GM12878 (cell line): ENCODE data around the gene VAV2. TPM values are rescaled to one million over a fixed set of nuclear protein-coding genes. Genes with fewer than 3 reads are reported as not detected.

Experiments used
- ATAC-seq: fragments of 200-7000 bp; cut with Tn5 transposase; 3 replicates; pipeline ENCODE4 v1.9.1; 2020; ENCODE audit warnings: mild to moderate bottlenecking, moderate library complexity
- BruUV-seq: library from RNA; stranded (reverse); fragments of 400-500 nt; replicated peaks from 2 replicates; lab custom pipeline; 2021; lab: Mats Ljungman, UMichigan
- CTCF ChIA-PET: fragments of 300-600 bp; sonication (Branson Sonifier 250); formaldehyde crosslinking; extraction: SDS; loops from one replicate; lab custom pipeline; 2021; ENCODE audit warnings: inconsistent platforms; lab: Yijun Ruan, JAX
- POLR2A ChIA-PET: fragments of 350-600 bp; formaldehyde crosslinking; extraction: SDS; loops from one replicate; lab custom pipeline; 2021; ENCODE audit warnings: inconsistent platforms; lab: Charles Lee
- RAD21 ChIA-PET: fragments of 300-600 bp; sonication (Branson Sonifier 250); formaldehyde crosslinking; loops from one replicate; lab custom pipeline; 2023; ENCODE audit warnings: antibody characterized with exemption; ENCODE audit not compliant: unreplicated experiment; lab: Charles Lee
- SMC1A ChIA-PET: fragments of 300-600 bp; sonication (Branson Sonifier 250); formaldehyde crosslinking; loops from one replicate; lab custom pipeline; 2023; ENCODE audit not compliant: unreplicated experiment, uncharacterized antibody; lab: Charles Lee
- DNase-seq: peaks from one replicate; pipeline ENCODE4 v3.0.0-alpha.2; 2011; ENCODE audit warnings: low read depth, low spot score
- FAIRE-seq: peaks from 3 replicates; lab custom pipeline; 2011; peaks lifted over from hg19 to GRCh38; lab: Jason Lieb, UNC
- H2AFZ ChIP-seq: 2 replicates; pipeline ENCODE4 v1.6.0; 2011; ENCODE audit warnings: low read depth, low read length, control low read depth; ENCODE audit not compliant: control insufficient read depth
- H3K27ac ChIP-seq: 2 replicates; pipeline ENCODE4 v1.5.1; 2011; ENCODE audit warnings: control low read depth; ENCODE audit not compliant: control insufficient read depth, insufficient read depth
- H3K27me3 ChIP-seq, 2 experiments: replicated peaks in 1 of 2; 2 replicates each; pipeline versions ENCODE4 v1.6.0 to v1.6.1; 2011; ENCODE audit warnings: low read length in 1 of 2; ENCODE audit not compliant: control insufficient read depth in 2 of 2, insufficient read depth in 2 of 2
- H3K36me3 ChIP-seq, 2 experiments: 2 replicates each; pipeline ENCODE4 v1.5.1; 2011; ENCODE audit warnings: low read length in 1 of 2; ENCODE audit not compliant: control insufficient read depth in 2 of 2, insufficient read depth in 2 of 2
- H3K4me1 ChIP-seq: 2 replicates; pipeline ENCODE4 v1.6.1; 2011; ENCODE audit warnings: mild to moderate bottlenecking, low read length, moderate library complexity, mixed read lengths; ENCODE audit not compliant: control insufficient read depth, insufficient read depth
- H3K4me2 ChIP-seq: 2 replicates; pipeline ENCODE4 v1.6.0; 2011; ENCODE audit warnings: control low read depth; ENCODE audit not compliant: control insufficient read depth, insufficient read depth
- H3K4me3 ChIP-seq: fragments of 200-600 bp; sonication (generic); 2 replicates; pipeline ENCODE4 v1.5.1; 2016
- H3K79me2 ChIP-seq: 2 replicates; pipeline ENCODE4 v1.6.0; 2011; ENCODE audit warnings: low read length; ENCODE audit not compliant: control insufficient read depth, insufficient read depth
- H3K9ac ChIP-seq: 2 replicates; pipeline ENCODE4 v1.8.0; 2011; ENCODE audit warnings: low read length, control low read depth, mixed read lengths; ENCODE audit not compliant: control insufficient read depth, insufficient read depth
- H3K9me3 ChIP-seq: replicated peaks from 3 replicates; pipeline ENCODE4 v1.5.1; 2011; ENCODE audit warnings: mild to moderate bottlenecking, low read length; ENCODE audit not compliant: control insufficient read depth, insufficient read depth
- H4K20me1 ChIP-seq: 2 replicates; pipeline ENCODE4 v1.6.0; 2011; ENCODE audit not compliant: control insufficient read depth, insufficient read depth
- BACH1 ChIP-seq: fragments of 450-650 bp; IDR thresholded peaks from 2 replicates; pipeline ENCODE4 v1.6.1; 2017; ENCODE audit warnings: mild to moderate bottlenecking, borderline replicate concordance
- DPF2 ChIP-seq: fragments of 450-650 bp; IDR thresholded peaks from 2 replicates; pipeline ENCODE4 v1.6.1; 2017; ENCODE audit warnings: mild to moderate bottlenecking
- GABPA ChIP-seq: IDR thresholded peaks from 2 replicates; pipeline ENCODE4 v1.6.1; 2014; ENCODE audit warnings: antibody characterized with exemption, low read depth, mild to moderate bottlenecking, inconsistent platforms
- NFIC ChIP-seq: IDR thresholded peaks from 2 replicates; pipeline ENCODE4 v1.6.1; 2012; ENCODE audit warnings: low read depth, mild to moderate bottlenecking, inconsistent platforms, low read length, moderate library complexity
- NFYA ChIP-seq: IDR thresholded peaks from 2 replicates; pipeline ENCODE4 v1.6.1; 2011; ENCODE audit warnings: low read depth, mild to moderate bottlenecking, low read length, improper control_type of control experiment, borderline replicate concordance
- SREBF2 ChIP-seq: IDR thresholded peaks from 2 replicates; pipeline ENCODE4 v1.6.1; 2012; ENCODE audit warnings: mild to moderate bottlenecking, low read length
- TBL1XR1 ChIP-seq: IDR thresholded peaks from 2 replicates; pipeline ENCODE4 v1.6.1; 2012; ENCODE audit warnings: low read depth, low read length, improper control_type of control experiment
- YBX1 ChIP-seq: fragments of 450-650 bp; IDR thresholded peaks from 2 replicates; pipeline ENCODE4 v1.6.1; 2016; ENCODE audit warnings: antibody characterized with exemption
- ZSCAN29 ChIP-seq: fragments of 450-650 bp; IDR thresholded peaks from 2 replicates; pipeline ENCODE4 v1.6.1; 2017; ENCODE audit warnings: mild to moderate bottlenecking, moderate library complexity
- WGBS: methylation state at CpG from one replicate; pipeline ENCODE4 v1.1.6; 2016; ENCODE audit warnings: low lambda C conversion rate; ENCODE audit not compliant: insufficient replicate concordance, insufficient coverage; ENCODE audit errors: missing lambda C conversion rate; 5-methylcytosine and 5-hydroxymethylcytosine counted together
- in situ Hi-C: fragments of 300-500 bp; cut with MboI; formaldehyde crosslinking; loops from 9 replicates; pipeline ENCODE4 v1.14.3; 2018; ENCODE audit warnings: mixed read lengths
- intact Hi-C: fragments of 100-400 bp; cut with micrococcal nuclease; formaldehyde crosslinking; loops from one replicate; pipeline ENCODE4 v1.14.2; 2022; ENCODE audit not compliant: unreplicated experiment
- polyA plus RNA-seq, 11 experiments: library from polyadenylated mRNA; depleted of rRNA in 4 of 11; unstranded in 6 of 11; stranded (reverse) in 5 of 11; fragments of >200 nt; fragmentation: Nextera tagmentation in 4 of 11; fragmentation: Illumina TruSeq in 1 of 11; extraction: Ambion mirVana in 4 of 11; extraction: Trizol in 1 of 11; gene quantifications; 1 replicate in 1 of 11; 2 replicates in 10 of 11; pipeline versions ENCODE4 v1.2.1 to v1.2.3, GENCODE V29; 2011 to 2016; ENCODE audit warnings: inconsistent platforms in 2 of 11, missing spikeins in 2 of 11, low read depth in 1 of 11
- total RNA-seq, 4 experiments: library from RNA; depleted of rRNA in 3 of 4; stranded (reverse); fragments of >200 nt in 3 of 4; fragmentation: Illumina TruSeq in 1 of 4; extraction: Trizol in 1 of 4; gene quantifications; 2 replicates each; pipeline versions ENCODE4 v1.2.1 to v1.2.3, GENCODE V29; 2013 to 2021
- TF ChIP-seq, protein P1 (sequence below): fragments of 450-650 bp; IDR thresholded peaks from 2 replicates; pipeline ENCODE4 v1.6.1; 2017; ENCODE audit warnings: borderline replicate concordance
- TF ChIP-seq, protein P2 (sequence below): IDR thresholded peaks from 2 replicates; pipeline ENCODE4 v1.6.1; 2012; ENCODE audit warnings: low read length, inconsistent platforms
- TF ChIP-seq, protein P3 (sequence below): IDR thresholded peaks from 2 replicates; pipeline ENCODE4 v1.6.1; 2012; ENCODE audit warnings: improper control_type of control experiment, low read depth, low read length; ENCODE audit not compliant: insufficient replicate concordance
- TF ChIP-seq, protein P4 (sequence below): IDR thresholded peaks from 2 replicates; pipeline ENCODE4 v1.6.1; 2011; ENCODE audit warnings: low read depth, low read length, improper control_type of control experiment, borderline replicate concordance

The VAV2 gene
- total and polyA plus RNA-seq, 10 of the 15 experiments (the other 5 are each of a cell fraction or from before 2014, with no cell fraction given), result 0.13 to 43.9 (median 16.9) TPM

DNA sequence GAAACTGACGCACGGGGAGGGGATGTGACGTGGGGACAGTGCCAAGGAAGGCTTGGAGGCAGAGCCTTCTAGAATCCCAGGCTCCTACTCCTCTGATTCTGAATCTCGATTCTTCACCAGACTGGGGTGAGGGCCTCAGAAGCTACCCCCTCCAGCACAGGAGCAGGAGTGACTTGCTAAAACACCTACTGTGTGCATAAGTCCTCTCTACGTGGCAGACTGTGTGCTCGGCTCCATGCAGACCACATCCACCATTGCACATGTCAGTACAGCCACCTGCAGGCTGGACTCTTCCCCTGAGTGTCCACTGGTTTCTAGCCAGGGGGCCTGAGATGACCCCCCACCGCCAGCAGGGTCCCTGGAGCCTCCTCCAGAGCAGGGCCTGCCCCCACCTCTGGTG is 182.8 kb downstream of the VAV2 start (continued):
- TF ChIP-seq NFYA, result no peak
- no peak for TF ChIP-seq GABPA
- no peak for TF ChIP-seq NFIC
- TF ChIP-seq, protein P1, sequence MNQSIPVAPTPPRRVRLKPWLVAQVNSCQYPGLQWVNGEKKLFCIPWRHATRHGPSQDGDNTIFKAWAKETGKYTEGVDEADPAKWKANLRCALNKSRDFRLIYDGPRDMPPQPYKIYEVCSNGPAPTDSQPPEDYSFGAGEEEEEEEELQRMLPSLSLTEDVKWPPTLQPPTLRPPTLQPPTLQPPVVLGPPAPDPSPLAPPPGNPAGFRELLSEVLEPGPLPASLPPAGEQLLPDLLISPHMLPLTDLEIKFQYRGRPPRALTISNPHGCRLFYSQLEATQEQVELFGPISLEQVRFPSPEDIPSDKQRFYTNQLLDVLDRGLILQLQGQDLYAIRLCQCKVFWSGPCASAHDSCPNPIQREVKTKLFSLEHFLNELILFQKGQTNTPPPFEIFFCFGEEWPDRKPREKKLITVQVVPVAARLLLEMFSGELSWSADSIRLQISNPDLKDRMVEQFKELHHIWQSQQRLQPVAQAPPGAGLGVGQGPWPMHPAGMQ, result no peak

DNA sequence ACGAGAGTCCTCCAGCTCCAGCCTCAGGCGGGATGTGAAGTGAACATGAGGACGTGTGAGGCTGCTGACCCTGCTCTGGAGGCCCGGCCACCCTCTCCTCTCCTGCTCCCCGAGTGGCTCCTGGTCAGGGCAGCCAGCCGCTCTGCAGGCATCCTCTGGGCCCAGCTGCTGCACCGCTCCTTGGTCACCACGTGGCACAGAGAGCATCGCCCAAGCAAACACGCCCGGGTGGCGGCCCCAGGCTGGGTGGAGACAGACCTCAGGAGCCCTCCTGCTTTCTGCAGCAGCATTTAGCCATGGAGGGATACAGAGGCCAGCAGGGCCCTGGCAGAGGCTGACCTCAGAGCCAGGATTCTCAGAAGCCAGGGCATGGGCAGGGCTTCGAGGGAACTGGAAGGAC is 184.3 kb downstream of the VAV2 start:
- Histone ChIP-seq H3K27ac (no peak overlapping the region), H3K36me3 (peaks cover 5 to 29% of the 10 kb centered on the region in 2 experiments; a peak in 3 of 4 replicates), H3K4me3 (no peak overlapping the region), H3K4me2 (no peak overlapping the region), H3K27me3 (no peaks in the 10 kb centered on the region), H3K79me2 (no peaks in the 10 kb centered on the region), H3K9me3 (no peaks in the 10 kb centered on the region), H3K9ac (no peak overlapping the region), H4K20me1 (no peaks in the 10 kb centered on the region), H2AFZ (no peak overlapping the region), H3K4me1 (no peaks in the 10 kb centered on the region)
- CTCF ChIA-PET, result no interaction called here
- no peak for FAIRE-seq
- intact Hi-C loops (no loop called here), in situ Hi-C loops (no loop called here)
- SMC1A ChIA-PET, result interaction anchor here (0.8 kb wide), 1 partner anchor 26 kb away, joined by 4 read pairs; no protein-coding TSS in a partner anchor
- WGBS, result 98% methylated on average over 12 of the region's 13 CpGs
- RAD21 ChIA-PET, result no interaction called here
- POLR2A ChIA-PET, result no interaction called here
- no peak for DNase-seq
- ATAC-seq, result no peak
- no TSS peak for BruUV-seq
- TF ChIP-seq, protein P2, sequence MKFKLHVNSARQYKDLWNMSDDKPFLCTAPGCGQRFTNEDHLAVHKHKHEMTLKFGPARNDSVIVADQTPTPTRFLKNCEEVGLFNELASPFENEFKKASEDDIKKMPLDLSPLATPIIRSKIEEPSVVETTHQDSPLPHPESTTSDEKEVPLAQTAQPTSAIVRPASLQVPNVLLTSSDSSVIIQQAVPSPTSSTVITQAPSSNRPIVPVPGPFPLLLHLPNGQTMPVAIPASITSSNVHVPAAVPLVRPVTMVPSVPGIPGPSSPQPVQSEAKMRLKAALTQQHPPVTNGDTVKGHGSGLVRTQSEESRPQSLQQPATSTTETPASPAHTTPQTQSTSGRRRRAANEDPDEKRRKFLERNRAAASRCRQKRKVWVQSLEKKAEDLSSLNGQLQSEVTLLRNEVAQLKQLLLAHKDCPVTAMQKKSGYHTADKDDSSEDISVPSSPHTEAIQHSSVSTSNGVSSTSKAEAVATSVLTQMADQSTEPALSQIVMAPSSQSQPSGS, result no peak
- TF ChIP-seq YBX1 (no peak), BACH1 (no peak), ZSCAN29 (no peak), TBL1XR1 (no peak), SREBF2 (no peak), DPF2 (no peak)
- TF ChIP-seq, protein P3, sequence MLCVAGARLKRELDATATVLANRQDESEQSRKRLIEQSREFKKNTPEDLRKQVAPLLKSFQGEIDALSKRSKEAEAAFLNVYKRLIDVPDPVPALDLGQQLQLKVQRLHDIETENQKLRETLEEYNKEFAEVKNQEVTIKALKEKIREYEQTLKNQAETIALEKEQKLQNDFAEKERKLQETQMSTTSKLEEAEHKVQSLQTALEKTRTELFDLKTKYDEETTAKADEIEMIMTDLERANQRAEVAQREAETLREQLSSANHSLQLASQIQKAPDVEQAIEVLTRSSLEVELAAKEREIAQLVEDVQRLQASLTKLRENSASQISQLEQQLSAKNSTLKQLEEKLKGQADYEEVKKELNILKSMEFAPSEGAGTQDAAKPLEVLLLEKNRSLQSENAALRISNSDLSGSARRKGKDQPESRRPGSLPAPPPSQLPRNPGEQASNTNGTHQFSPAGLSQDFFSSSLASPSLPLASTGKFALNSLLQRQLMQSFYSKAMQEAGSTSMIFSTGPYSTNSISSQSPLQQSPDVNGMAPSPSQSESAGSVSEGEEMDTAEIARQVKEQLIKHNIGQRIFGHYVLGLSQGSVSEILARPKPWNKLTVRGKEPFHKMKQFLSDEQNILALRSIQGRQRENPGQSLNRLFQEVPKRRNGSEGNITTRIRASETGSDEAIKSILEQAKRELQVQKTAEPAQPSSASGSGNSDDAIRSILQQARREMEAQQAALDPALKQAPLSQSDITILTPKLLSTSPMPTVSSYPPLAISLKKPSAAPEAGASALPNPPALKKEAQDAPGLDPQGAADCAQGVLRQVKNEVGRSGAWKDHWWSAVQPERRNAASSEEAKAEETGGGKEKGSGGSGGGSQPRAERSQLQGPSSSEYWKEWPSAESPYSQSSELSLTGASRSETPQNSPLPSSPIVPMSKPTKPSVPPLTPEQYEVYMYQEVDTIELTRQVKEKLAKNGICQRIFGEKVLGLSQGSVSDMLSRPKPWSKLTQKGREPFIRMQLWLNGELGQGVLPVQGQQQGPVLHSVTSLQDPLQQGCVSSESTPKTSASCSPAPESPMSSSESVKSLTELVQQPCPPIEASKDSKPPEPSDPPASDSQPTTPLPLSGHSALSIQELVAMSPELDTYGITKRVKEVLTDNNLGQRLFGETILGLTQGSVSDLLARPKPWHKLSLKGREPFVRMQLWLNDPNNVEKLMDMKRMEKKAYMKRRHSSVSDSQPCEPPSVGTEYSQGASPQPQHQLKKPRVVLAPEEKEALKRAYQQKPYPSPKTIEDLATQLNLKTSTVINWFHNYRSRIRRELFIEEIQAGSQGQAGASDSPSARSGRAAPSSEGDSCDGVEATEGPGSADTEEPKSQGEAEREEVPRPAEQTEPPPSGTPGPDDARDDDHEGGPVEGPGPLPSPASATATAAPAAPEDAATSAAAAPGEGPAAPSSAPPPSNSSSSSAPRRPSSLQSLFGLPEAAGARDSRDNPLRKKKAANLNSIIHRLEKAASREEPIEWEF, result no peak
- TF ChIP-seq, protein P4, sequence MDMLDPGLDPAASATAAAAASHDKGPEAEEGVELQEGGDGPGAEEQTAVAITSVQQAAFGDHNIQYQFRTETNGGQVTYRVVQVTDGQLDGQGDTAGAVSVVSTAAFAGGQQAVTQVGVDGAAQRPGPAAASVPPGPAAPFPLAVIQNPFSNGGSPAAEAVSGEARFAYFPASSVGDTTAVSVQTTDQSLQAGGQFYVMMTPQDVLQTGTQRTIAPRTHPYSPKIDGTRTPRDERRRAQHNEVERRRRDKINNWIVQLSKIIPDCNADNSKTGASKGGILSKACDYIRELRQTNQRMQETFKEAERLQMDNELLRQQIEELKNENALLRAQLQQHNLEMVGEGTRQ, result no peak
